ENCODE results near the gene SIN3A.

GRCh38 chr15:75348034-75348561 lies 103.4 kb downstream of the SIN3A start:
- TF ChIP-seq ZBTB33 (IDR thresholded peaks at IDR 0.05) (no peak), REST (IDR thresholded peaks at IDR 0.05) (no peak), CTCF (IDR thresholded peaks at IDR 0.05; ENCODE audit: low read depth, low read length, missing input control) (no peak), GABPA (IDR thresholded peaks at IDR 0.05 in 1 of 2, conservative IDR thresholded peaks at IDR 0.05 in 1 of 2) (no peak), ATF3 (IDR thresholded peaks at IDR 0.05) (no peak), YY1 (IDR thresholded peaks at IDR 0.05) (no peak), RAD21 (IDR thresholded peaks at IDR 0.05) (no peak), NR2F2 (IDR thresholded peaks at IDR 0.05) (no peak), SP1 (IDR thresholded peaks at IDR 0.05) (no peak), JUND (IDR thresholded peaks at IDR 0.05) (no peak), RXRA (IDR thresholded peaks at IDR 0.05) (no peak), EGR1 (IDR thresholded peaks at IDR 0.05; ENCODE audit: low read depth in 2 of 2) (no peak), FOXA1 (IDR thresholded peaks at IDR 0.05) (no peak), TAF1 (conservative IDR thresholded peaks at IDR 0.05) (no peak)
